GM19239 (cell line): ENCODE data around the gene SGCG.
A peak's percentile ranks its signal among the peaks of the same experiment; 100 is the strongest.
"Not testable (repeated sequence)": the region's sequence is repeated elsewhere in the genome, so short reads cannot be mapped to it uniquely, and the experiment has no call there.

Experiments used
- DNase-seq: peaks from one replicate; pipeline ENCODE4 v3.0.0; 2011; ENCODE audit warnings: low spot score; ENCODE audit not compliant: insufficient read length
- FAIRE-seq: peaks from 2 replicates; lab custom pipeline; 2011; peaks lifted over from hg19 to GRCh38; lab: Jason Lieb, UNC

SGCG gene, protein sequence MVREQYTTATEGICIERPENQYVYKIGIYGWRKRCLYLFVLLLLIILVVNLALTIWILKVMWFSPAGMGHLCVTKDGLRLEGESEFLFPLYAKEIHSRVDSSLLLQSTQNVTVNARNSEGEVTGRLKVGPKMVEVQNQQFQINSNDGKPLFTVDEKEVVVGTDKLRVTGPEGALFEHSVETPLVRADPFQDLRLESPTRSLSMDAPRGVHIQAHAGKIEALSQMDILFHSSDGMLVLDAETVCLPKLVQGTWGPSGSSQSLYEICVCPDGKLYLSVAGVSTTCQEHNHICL

DNA sequence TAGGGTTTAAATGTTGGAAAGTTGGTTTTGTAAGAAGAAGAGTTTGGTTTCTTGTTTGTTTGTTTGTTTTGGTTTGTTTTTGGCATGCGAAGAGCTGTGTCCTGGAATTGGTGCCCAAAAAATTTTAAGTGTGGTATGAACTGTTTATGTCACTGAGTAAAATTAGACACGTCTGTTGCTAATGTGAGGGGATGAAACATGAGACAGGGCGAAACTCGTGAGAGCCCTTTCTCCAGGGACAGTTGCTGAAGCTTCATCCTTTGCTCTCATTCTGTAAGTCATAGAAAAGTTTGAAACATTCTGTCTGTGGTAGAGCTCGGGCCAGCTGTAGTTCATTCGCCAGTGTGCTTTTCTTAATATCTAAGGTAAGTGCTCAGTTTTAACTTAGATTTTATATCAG is at the start of gene SGCG:
Gene SGCG, plus strand, starts transcription at position 269 of the 400 bp plus-strand sequence. CDS start 22,716 bp downstream, outside the sequence.
- DNase-seq, result no peak
- no peak for FAIRE-seq

DNA sequence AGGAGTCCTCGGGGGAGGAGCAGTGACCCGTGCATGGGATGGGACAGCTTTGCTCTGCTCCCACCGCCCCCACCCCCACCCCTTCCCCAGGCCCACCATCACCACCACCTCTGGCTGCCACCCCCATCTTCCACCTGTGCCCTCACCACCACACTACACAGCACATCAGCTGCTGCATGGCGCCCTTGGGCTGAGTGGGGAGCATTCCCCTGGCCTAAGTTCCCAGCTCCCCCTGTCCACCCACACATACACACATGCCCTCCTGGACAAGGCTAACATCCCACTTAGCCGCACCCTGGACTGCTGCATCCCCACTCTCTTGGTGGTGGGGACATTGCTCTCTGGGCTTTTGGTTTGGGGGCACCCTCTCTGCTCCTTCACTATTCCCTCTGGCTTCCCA is 46.2 kb upstream of the SGCG start:
- no peak for DNase-seq
- no peak for FAIRE-seq

GRCh38 chr13:23140492-23140891 is 40.3 kb upstream of the SGCG start:
- FAIRE-seq, result no peak
- no peak for DNase-seq

DNA sequence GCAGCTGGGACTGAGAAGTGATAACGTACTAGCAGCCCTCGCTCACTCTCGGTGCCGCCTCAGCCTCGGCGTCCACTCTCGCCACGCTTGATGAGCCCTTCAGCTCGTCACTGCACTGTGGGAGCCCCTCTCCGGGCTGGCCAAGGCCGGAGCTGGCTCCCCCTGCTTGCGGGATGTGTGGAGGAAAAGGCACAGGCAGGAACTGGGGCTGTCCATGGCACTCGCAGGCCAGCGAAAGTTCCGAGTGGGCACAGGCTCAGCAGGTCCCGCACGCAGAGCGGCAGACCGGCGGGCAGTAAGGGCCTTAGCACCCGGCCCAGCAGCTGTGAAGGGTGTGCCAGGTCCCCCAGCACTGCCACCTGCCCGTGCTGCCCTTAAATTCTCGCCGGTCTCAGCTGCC is 38.8 kb upstream of the SGCG start:
- DNase-seq, result no peak
- no peak for FAIRE-seq

- not testable (repeated sequence) for DNase-seq, FAIRE-seq
Observed at GRCh38 chr13:23142607-23143006, 38.2 kb upstream of the SGCG start.

GRCh38 chr13:23144431-23144830 is 36.3 kb upstream of the SGCG start:
- no peak for DNase-seq
- no peak for FAIRE-seq

DNA sequence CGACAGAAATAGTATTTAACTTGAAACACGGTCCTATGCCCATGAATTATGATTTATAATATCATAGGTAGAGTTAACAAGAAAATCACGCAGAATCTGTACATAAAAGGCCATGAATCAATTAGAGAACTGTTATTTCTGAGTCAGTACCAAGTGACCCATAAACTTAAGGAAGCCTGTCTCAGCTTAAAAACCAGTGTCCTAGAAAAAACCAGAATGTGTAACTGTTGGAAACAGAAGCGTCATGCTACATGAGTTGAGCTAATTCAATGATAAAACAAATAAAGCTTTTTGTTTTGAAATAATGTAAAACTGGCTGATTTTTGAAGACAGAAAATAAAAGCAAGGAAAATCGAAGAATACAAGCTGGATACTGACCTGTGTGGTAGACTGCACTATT is 34.8 kb upstream of the SGCG start:
- DNase-seq, result no peak
- no peak for FAIRE-seq

DNA sequence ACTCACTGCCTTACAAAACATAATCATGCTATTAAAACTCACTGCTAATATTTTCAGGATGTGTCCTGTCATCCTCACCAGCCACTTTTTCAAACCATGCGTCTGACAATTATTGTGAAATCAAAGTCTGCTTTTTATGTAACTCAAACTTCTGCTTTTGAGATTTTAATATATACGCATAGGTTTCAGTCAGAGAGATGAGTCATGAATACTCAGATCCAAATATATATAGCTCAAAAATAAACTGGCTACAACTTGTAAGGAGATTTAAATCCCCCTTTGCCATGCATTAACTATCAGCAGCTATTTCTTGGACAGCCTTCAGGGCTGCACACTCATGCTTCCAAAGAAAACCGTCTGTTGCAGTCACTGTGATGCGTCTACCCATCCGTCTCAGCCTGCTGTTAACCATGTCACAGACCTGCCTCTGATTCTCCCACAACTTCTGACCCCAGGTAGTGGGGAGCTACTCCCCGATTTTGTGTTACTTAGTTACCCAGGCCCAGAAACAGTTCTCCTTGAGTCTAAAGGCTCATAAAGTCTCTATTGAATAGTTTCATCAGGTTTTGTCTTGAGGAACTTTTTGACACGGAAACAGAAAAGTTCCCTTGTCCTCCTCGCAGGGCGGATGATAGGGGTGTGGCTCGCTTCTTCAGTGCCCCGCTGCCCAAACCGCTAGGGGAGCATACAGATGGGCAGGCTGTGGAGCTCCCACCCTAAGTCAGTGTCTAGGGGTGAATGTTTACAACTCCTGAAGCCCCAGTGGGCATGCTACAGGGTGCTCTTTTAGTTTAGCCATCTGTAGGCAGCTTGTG is 33.8 kb upstream of the SGCG start:
- FAIRE-seq (no peak), DNase-seq (no peak)

DNA sequence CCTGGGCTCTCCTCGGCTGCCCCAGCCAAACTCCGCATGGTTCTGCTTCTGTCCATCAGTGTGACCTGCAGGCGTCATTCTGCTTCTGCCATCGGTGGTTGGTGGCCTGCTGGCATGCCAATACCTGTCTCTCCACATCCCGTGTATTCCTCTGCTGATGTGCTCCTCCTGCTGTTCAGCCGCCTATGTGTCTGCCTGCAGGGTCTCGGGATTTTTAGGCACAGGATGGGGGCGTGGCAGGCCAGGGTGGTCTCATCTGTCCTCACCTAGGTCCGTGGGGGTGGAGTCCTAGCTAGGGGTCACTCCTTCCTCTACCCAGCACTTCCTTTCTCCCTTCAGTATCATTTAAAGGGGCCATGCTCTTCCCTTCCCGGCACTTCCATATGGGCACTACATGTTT is 33.0 kb upstream of the SGCG start:
- FAIRE-seq (no peak), DNase-seq (no peak)

DNA sequence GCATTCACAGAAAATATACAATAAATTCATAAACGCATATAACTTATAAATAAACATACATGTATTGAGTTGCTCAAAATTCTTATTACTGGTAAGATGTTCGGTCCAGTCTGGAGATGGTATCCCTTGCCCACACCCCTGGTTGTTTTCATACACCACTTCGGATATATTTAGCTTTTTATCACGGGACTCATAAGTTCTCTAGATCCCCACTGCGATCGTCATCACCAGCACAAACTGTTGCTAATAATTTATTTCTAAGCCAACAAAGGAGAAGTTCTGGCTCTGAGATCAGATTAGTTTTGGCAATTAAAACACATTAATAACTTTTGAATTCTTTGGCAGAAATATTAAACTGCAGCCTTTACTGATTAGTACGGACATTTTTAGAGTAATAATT is 23.0 kb upstream of the SGCG start:
- FAIRE-seq (no peak), DNase-seq (no peak)

GRCh38 chr13:23159205-23159759 is 21.5 kb upstream of the SGCG start:
- peak; percentile 38 for DNase-seq

DNA sequence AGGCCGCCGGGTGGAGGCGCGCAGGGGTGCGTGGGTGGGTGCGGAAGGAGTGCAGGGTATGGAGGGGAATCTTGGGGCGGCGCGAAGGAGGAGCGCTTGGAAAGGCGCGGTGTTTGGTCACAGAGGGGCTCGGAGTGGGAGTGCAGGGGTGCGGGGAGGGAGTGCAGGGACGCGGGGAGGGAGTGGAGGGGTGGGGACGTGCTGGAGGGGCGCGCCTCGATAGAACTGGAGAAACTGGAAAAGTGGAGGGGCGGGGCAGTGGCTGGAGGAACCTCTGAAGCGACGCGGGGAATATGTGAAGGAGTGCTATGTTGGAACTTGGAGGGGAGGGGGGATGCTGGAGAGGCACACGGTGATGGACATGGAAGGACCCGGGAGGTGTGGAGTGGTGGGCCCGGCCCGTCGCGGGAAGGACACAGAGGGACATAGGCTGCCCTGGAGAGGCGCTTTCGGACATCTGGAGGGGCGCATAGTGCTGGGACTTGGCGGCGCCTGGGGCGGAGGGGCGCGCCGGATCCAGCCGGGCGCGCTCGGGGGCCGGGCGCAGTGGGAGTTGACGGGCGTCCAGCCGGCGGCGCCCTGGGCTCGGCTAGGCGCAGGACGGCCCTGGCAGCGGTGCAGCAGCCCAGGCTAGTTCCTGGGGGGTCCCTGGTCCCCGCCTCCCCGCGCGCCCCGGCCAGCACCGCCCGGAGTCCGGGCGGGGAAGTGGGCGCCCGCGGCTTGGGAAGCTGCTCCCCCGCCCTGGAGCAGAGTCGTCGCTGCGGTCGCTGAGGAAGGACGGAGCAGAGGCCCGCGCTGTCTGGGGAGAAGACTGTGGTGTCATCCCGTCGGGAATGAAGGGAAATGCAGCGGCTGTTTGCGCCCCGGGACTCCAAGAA is 20.8 kb upstream of the SGCG start:
- FAIRE-seq, result no peak
- no peak for DNase-seq

More at GRCh38 chr13:23159205-23159759, 21.5 kb upstream of the SGCG start:
- no peak for FAIRE-seq

DNA sequence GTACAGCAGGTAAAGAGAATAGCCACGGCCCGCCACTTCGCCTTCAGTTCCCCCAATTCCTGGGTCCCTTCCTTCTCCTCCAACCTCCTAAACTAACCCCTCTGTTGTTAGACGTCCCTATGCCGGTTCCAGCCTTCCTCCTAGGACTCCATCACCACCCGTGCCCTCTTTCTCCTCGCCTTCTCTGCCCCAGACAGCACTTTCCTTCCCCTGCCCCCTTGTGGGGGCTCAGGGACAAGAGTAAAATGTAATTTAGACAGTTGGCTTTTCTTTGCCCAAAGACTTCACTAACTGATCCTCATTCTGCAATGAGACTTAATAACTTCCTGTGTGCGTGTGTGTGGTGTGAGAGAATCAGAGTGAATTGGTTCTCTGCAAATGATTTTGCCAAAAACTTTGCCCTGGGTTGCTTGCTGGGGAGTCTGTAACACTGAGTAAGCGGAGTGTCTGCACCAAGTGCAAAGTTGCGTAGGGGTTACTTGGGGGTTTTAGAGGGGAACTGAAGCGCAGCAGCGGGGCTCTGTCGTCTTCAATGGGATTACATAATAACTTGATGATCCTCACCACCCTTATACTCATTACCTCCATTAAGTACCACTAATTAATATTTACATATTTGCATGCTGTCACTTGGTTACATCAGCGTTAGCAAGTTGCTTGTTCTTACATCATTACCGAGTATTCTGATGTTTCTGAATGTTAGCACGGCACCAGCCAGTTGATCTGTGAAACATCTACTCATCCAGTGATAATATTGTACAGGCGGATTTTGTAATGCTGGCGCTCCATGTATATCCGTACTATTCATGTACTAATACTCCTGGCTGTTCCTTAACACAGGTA is 19.9 kb upstream of the SGCG start:
- FAIRE-seq (no peak), DNase-seq (no peak)

DNA sequence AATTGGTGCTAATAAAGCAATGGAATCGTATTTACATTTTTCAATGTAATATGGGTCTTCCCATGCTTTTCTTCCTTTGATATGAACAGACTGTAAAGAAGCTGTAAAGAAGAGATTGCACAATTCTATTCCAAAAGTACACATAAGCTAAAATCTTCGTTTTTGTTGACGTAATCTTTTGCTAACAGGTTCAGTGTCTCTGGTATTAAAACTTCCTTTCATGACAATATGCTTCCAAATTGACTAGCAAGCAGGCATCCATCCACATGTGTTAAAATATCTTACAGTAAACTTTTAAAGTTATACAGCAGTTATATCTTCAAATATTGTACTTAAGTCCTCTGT is 19.3 kb upstream of the SGCG start:
- no peak for FAIRE-seq

GRCh38 chr13:23175920-23176319 is 4.9 kb upstream of the SGCG start:
- DNase-seq (no peak), FAIRE-seq (no peak)

More for the DNA sequence above, 19.3 kb upstream of the SGCG start:
- DNase-seq, result no peak

- FAIRE-seq, result no peak
- no peak for DNase-seq
Observed at GRCh38 chr13:23182142-23182541, 1.4 kb downstream of the SGCG start.

DNA sequence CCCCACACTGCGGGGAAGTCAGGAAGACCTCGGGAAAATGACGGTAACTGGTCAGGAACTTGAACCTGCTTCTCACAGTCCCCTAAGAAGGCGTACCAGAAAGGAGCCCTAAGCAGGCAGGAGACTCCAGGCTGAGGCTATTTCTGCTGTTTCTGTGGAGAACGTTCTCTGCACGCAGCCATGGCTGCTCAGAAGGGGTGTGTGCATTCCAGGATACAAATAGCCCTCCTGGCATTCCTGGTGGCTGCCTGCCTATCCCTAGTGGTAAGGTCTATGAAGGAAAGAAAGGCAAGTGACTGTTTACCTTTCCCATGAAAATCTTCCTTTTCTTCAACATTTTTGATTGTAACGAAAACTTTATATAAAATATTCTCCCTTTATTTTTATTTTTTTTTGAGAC is 2.5 kb downstream of the SGCG start:
- no peak for DNase-seq
- no peak for FAIRE-seq

- FAIRE-seq, result no peak
- no peak for DNase-seq
Observed at GRCh38 chr13:23185542-23185941, 4.8 kb downstream of the SGCG start.

DNA sequence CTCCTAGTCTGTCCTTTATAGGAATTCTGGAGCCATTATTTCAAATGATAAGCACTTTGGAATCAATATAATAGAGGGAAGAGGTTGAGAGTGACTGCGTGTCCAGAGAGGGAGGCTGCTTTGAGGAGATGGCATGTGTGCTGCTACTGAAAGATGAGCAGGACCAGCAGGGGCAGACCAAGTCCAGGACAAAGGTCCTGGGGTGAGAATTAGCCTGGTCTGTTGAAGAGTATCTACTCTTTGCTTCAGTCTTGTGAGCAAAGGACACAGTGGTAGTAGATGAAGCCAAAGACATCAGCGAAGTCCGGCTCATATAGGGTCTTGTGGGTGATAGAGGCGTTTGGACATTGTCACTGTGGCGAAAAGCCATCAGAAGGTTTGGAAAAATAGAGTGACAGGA is 21.1 kb downstream of the SGCG start:
- FAIRE-seq (no peak), DNase-seq (no peak)

- no peak for FAIRE-seq
- DNase-seq, result no peak
Observed at GRCh38 chr13:23202383-23202782, 21.6 kb downstream of the SGCG start.
